PC-9 (cell line): ENCODE data around the gene CCR6. TPM values are rescaled to one million over a fixed set of nuclear protein-coding genes. Genes with fewer than 3 reads are reported as not detected.

Experiments used
- BruUV-seq: library from RNA; stranded (reverse); fragments of 400-500 nt; replicated peaks from 2 replicates; lab custom pipeline; 2021; lab: Mats Ljungman, UMichigan
- CTCF ChIA-PET: fragments of 300-600 bp; sonication (Branson Sonifier 250); formaldehyde crosslinking; loops from one replicate; lab custom pipeline; 2022; ENCODE audit warnings: antibody characterized with exemption; lab: Charles Lee
- POLR2A ChIA-PET: fragments of 300-600 bp; sonication (Branson Sonifier 250); formaldehyde crosslinking; loops from one replicate; lab custom pipeline; 2022; ENCODE audit warnings: antibody characterized with exemption; ENCODE audit not compliant: unreplicated experiment; lab: Charles Lee
- DNase-seq, 2 experiments: peaks; one replicate each; pipeline versions ENCODE4 v3.0.0 to v3.0.0-alpha.2; 2015 to 2022; ENCODE audit warnings: mixed read lengths in 1 of 2
- H2AFZ ChIP-seq: fragments of 200-600 bp; sonication (generic); 2 replicates; pipeline ENCODE4 v1.8.1; 2017; ENCODE audit warnings: antibody characterized with exemption
- H3F3A ChIP-seq: fragments of 200-600 bp; sonication (generic); 2 replicates; pipeline ENCODE4 v1.8.1; 2017; ENCODE audit warnings: antibody characterized with exemption, mild to moderate bottlenecking, low read depth; ENCODE audit not compliant: insufficient read depth
- H3K27ac ChIP-seq: fragments of 200-600 bp; sonication (generic); 2 replicates; pipeline ENCODE4 v1.6.1; 2016; ENCODE audit warnings: mixed run types
- H3K27me3 ChIP-seq: fragments of 200-600 bp; sonication (generic); 2 replicates; pipeline ENCODE4 v1.6.1; 2016; ENCODE audit warnings: low read depth, mixed run types; ENCODE audit not compliant: insufficient read depth
- H3K36me3 ChIP-seq: fragments of 200-600 bp; sonication (generic); 2 replicates; pipeline ENCODE4 v1.6.1; 2016; ENCODE audit warnings: low read depth, mixed run types
- H3K4me1 ChIP-seq: fragments of 200-600 bp; sonication (generic); replicated peaks from 2 replicates; pipeline ENCODE4 v1.6.1; 2016; ENCODE audit warnings: mixed run types; ENCODE audit not compliant: insufficient read depth
- H3K4me2 ChIP-seq: fragments of 200-600 bp; sonication (generic); 2 replicates; pipeline ENCODE4 v1.6.1; 2017; ENCODE audit warnings: mixed run types
- H3K4me3 ChIP-seq: fragments of 200-600 bp; sonication (generic); 2 replicates; pipeline ENCODE4 v1.6.1; 2016; ENCODE audit warnings: mixed run types
- H3K79me2 ChIP-seq: fragments of 200-600 bp; sonication (generic); 2 replicates; pipeline ENCODE4 v1.6.1; 2017; ENCODE audit warnings: low read depth, mixed run types
- H3K9me2 ChIP-seq: fragments of 200-600 bp; sonication (generic); 2 replicates; pipeline ENCODE4 v1.8.1; 2017; ENCODE audit warnings: mild to moderate bottlenecking; ENCODE audit not compliant: insufficient read depth
- H3K9me3 ChIP-seq: fragments of 200-600 bp; sonication (generic); 2 replicates; pipeline ENCODE4 v1.8.1; 2016; ENCODE audit warnings: low read depth; ENCODE audit not compliant: insufficient read depth
- H4K20me1 ChIP-seq: fragments of 200-600 bp; sonication (generic); 2 replicates; pipeline ENCODE4 v1.8.1; 2017; ENCODE audit not compliant: insufficient read depth
- CTCF ChIP-seq: fragments of 200-600 bp; sonication (generic); conservative IDR thresholded peaks from 2 replicates; pipeline ENCODE4 v1.6.1; 2017; ENCODE audit warnings: mixed run types, antibody characterized with exemption, mild to moderate bottlenecking, moderate library complexity
- EZH2 ChIP-seq: fragments of 200-600 bp; sonication (generic); IDR thresholded peaks from 2 replicates; pipeline ENCODE4 v1.8.0; 2017; ENCODE audit warnings: antibody characterized with exemption, low read depth
- intact Hi-C: fragments of 100-400 bp; cut with micrococcal nuclease; formaldehyde crosslinking; loops from one replicate; pipeline ENCODE4 v1.10.0; 2022; ENCODE audit not compliant: unreplicated experiment
- total RNA-seq: library from RNA; stranded (reverse); gene quantifications from 2 replicates; pipeline ENCODE4 v1.2.3, GENCODE V29; 2021

CCR6 gene
- total RNA-seq, 1 experiment from 2014 or later = not detected

- H2AFZ ChIP-seq = no peak overlapping the region
- no peak overlapping the region for H3K4me3 ChIP-seq
- POLR2A ChIA-PET = no interaction called here
- BruUV-seq = no TSS peak
- no peaks in the 10 kb centered on the region for H4K20me1 ChIP-seq
- no peaks in the 10 kb centered on the region for H3F3A ChIP-seq
- H3K27me3 ChIP-seq = peaks cover 88% of the 10 kb centered on the region
- H3K9me2 ChIP-seq = no peaks in the 10 kb centered on the region
- TF ChIP-seq CTCF (0 out of 2 replicates have a peak, but pooled peaks have one; percentile 11), EZH2 (no peak)
- no peaks in the 10 kb centered on the region for H3K9me3 ChIP-seq
- H3K4me1 ChIP-seq = no peaks in the 10 kb centered on the region
- H3K4me2 ChIP-seq = no peak overlapping the region
- intact Hi-C loops = loop anchor here (2.0 kb wide), 1 partner anchor 368 kb away; no protein-coding TSS in a partner anchor
- no peak overlapping the region for H3K27ac ChIP-seq
- CTCF ChIA-PET = no interaction called here
- no peaks in the 10 kb centered on the region for H3K79me2 ChIP-seq
- DNase-seq = no peak
- no peaks in the 10 kb centered on the region for H3K36me3 ChIP-seq
Measured at GRCh38 chr6:167142433-167142761, 19.5 kb downstream of the CCR6 start.

GRCh38 chr6:167143041-167143440 is 20.1 kb downstream of the CCR6 start:
- ChIA-PET CTCF (no interaction called here), POLR2A (no interaction called here)

GRCh38 chr6:167145461-167145860 is 22.6 kb downstream of the CCR6 start:
- H3K4me2 ChIP-seq = no peak overlapping the region
- ChIA-PET CTCF (no interaction called here), POLR2A (no interaction called here)
- no peaks in the 10 kb centered on the region for H3F3A ChIP-seq
- H3K36me3 ChIP-seq = no peaks in the 10 kb centered on the region
- H2AFZ ChIP-seq = no peak overlapping the region
- H3K27ac ChIP-seq = no peak overlapping the region
- no peaks in the 10 kb centered on the region for H3K9me2 ChIP-seq
- TF ChIP-seq EZH2 = no peak
- TF ChIP-seq CTCF = no peak
- H3K27me3 ChIP-seq = peaks cover 86% of the 10 kb centered on the region
- H4K20me1 ChIP-seq = no peaks in the 10 kb centered on the region
- no peak for DNase-seq
- no peak overlapping the region for H3K4me3 ChIP-seq
- BruUV-seq = no TSS peak
- H3K79me2 ChIP-seq = no peaks in the 10 kb centered on the region
- intact Hi-C loops = no loop called here
- H3K9me3 ChIP-seq = no peaks in the 10 kb centered on the region
- no peaks in the 10 kb centered on the region for H3K4me1 ChIP-seq

More at GRCh38 chr6:167143041-167143440, 20.1 kb downstream of the CCR6 start:
- intact Hi-C loops = loop anchor here (2.0 kb wide), 1 partner anchor 368 kb away; no protein-coding TSS in a partner anchor
- Histone ChIP-seq H2AFZ (no peak overlapping the region), H3K4me2 (no peak overlapping the region), H3K36me3 (no peaks in the 10 kb centered on the region), H3K79me2 (no peaks in the 10 kb centered on the region), H3K9me3 (no peaks in the 10 kb centered on the region), H3F3A (no peaks in the 10 kb centered on the region), H3K9me2 (no peaks in the 10 kb centered on the region), H3K27me3 (peaks cover 85% of the 10 kb centered on the region), H3K27ac (no peak overlapping the region), H4K20me1 (no peaks in the 10 kb centered on the region), H3K4me3 (no peak overlapping the region), H3K4me1 (no peaks in the 10 kb centered on the region)
- no TSS peak for BruUV-seq
- TF ChIP-seq CTCF = no peak
- no peak for TF ChIP-seq EZH2
- DNase-seq = no peak
